Activated naive CD4-positive, alpha-beta T cell treated with anti-CD3 and anti-CD28 coated beads, Interleukin-2, amount 50 U/mL, for 72 hours (primary cell): ENCODE results near the gene A4GALT. TPM values are rescaled to one million over a fixed set of nuclear protein-coding genes. Genes with fewer than 3 reads are reported as not detected.
"Not testable (repeated sequence)": the region's sequence is repeated elsewhere in the genome, so short reads cannot be mapped to it uniquely, and the experiment has no call there.

ENCODE experiments used
- ATAC-seq, 2 donors: fragments of 150-1000 bp; cut with Tn5 transposase; 2 replicates each; pipeline ENCODE4 v1.10.0; 2021; ENCODE audit warnings: mild to moderate bottlenecking in 2 of 2, moderate library complexity in 2 of 2
- DNase-seq, 2 donors: peaks; one replicate each; pipeline ENCODE4 v3.0.0; 2021 to 2022; ENCODE audit warnings: low spot score in 2 of 2
- H3K27ac Mint-ChIP-seq, 2 donors: one replicate each; pipeline ENCODE4 v1.8.0; 2022; ENCODE audit warnings: mild to moderate bottlenecking in 2 of 2, mixed read lengths in 2 of 2
- H3K36me3 Mint-ChIP-seq, 2 donors: one replicate each; pipeline ENCODE4 v1.8.0; 2022; ENCODE audit warnings: mixed read lengths in 2 of 2
- H3K9me3 Mint-ChIP-seq, 2 donors: one replicate each; pipeline ENCODE4 v1.8.0; 2022; ENCODE audit warnings: mixed read lengths in 2 of 2
- total RNA-seq, 2 donors: library from RNA; stranded (reverse); gene quantifications; one replicate each; pipeline ENCODE4 v1.2.3, GENCODE V29; 2022

Gene A4GALT
- total RNA-seq, 2 donors from 2014 or later, result 0.16 TPM; not detected in 1

GRCh38 chr22:42678894-42679293 lies 41.8 kb downstream of the A4GALT start:
- DNase-seq (no peak), ATAC-seq (no peak)
- no peak overlapping the region for H3K27ac Mint-ChIP-seq
- H3K36me3 Mint-ChIP-seq, result peaks cover 0 to 7% of the 10 kb centered on the region in 2 donors
- H3K9me3 Mint-ChIP-seq, result peaks cover 4 to 7% of the 10 kb centered on the region in 2 donors

GRCh38 chr22:42677936-42678335 lies 42.7 kb downstream of the A4GALT start:
- not testable (repeated sequence) for H3K9me3 Mint-ChIP-seq, DNase-seq, H3K36me3 Mint-ChIP-seq, ATAC-seq
- peak overlapping the region in 1 of 2 donors; percentile 15 for H3K27ac Mint-ChIP-seq

GRCh38 chr22:42676059-42676607 lies 44.5 kb downstream of the A4GALT start:
- DNase-seq (no peak), ATAC-seq (no peak)
- Mint-ChIP-seq H3K36me3 (peaks cover 0 to 7% of the 10 kb centered on the region in 2 donors), H3K27ac (no peak overlapping the region), H3K9me3 (peaks cover 4 to 7% of the 10 kb centered on the region in 2 donors)

- H3K9me3 Mint-ChIP-seq, result peaks cover 4 to 7% of the 10 kb centered on the region in 2 donors
- DNase-seq (no peak), ATAC-seq (no peak)
- no peak overlapping the region for H3K27ac Mint-ChIP-seq
- H3K36me3 Mint-ChIP-seq, result peaks cover 0 to 7% of the 10 kb centered on the region in 2 donors
Measured at GRCh38 chr22:42673898-42674401, 46.7 kb downstream of the A4GALT start.

- not testable (repeated sequence) for H3K27ac Mint-ChIP-seq, ATAC-seq, DNase-seq, H3K9me3 Mint-ChIP-seq, H3K36me3 Mint-ChIP-seq
Measured at GRCh38 chr22:42673071-42673470, 47.6 kb downstream of the A4GALT start.

GRCh38 chr22:42670921-42671709 lies 49.6 kb downstream of the A4GALT start:
- Mint-ChIP-seq H3K36me3 (no peaks in the 10 kb centered on the region), H3K9me3 (no peaks in the 10 kb centered on the region), H3K27ac (peak overlapping the region in 1 of 2 donors; percentile 44)
- ATAC-seq, result no peak
- DNase-seq, result no peak

GRCh38 chr22:42670046-42670445 lies 50.6 kb downstream of the A4GALT start:
- no peak overlapping the region for H3K27ac Mint-ChIP-seq
- no peak for ATAC-seq
- DNase-seq, result no peak
- no peaks in the 10 kb centered on the region for H3K36me3 Mint-ChIP-seq
- H3K9me3 Mint-ChIP-seq, result no peaks in the 10 kb centered on the region

- H3K27ac Mint-ChIP-seq, result peak overlapping the region in 1 of 2 donors; percentile 52
- not testable (repeated sequence) for H3K9me3 Mint-ChIP-seq, DNase-seq, ATAC-seq, H3K36me3 Mint-ChIP-seq
Measured at GRCh38 chr22:42666393-42666792, 54.3 kb downstream of the A4GALT start.

GRCh38 chr22:42664976-42665831 lies 55.5 kb downstream of the A4GALT start:
- DNase-seq (no peak), ATAC-seq (no peak)
- Mint-ChIP-seq H3K27ac (no peak overlapping the region), H3K36me3 (no peaks in the 10 kb centered on the region), H3K9me3 (no peaks in the 10 kb centered on the region)

- DNase-seq, result peak; percentile 77 to 91
- Mint-ChIP-seq H3K9me3 (no peaks in the 10 kb centered on the region), H3K36me3 (no peaks in the 10 kb centered on the region), H3K27ac (no peak overlapping the region)
- peak; percentile 87 to 91 for ATAC-seq
Measured at GRCh38 chr22:42661985-42662831, 58.5 kb downstream of the A4GALT start.

- H3K27ac Mint-ChIP-seq, result no peak overlapping the region
- no peak for DNase-seq
- ATAC-seq, result no peak
Measured at GRCh38 chr22:42656578-42656977, 64.1 kb downstream of the A4GALT start.

GRCh38 chr22:42655693-42656092 lies 65.0 kb downstream of the A4GALT start:
- Mint-ChIP-seq H3K27ac (no peak overlapping the region), H3K36me3 (no peaks in the 10 kb centered on the region), H3K9me3 (no peaks in the 10 kb centered on the region)
- DNase-seq, result no peak
- no peak for ATAC-seq

More at GRCh38 chr22:42656578-42656977, 64.1 kb downstream of the A4GALT start:
- no peaks in the 10 kb centered on the region for H3K9me3 Mint-ChIP-seq
- H3K36me3 Mint-ChIP-seq, result no peaks in the 10 kb centered on the region

- no peak overlapping the region for H3K27ac Mint-ChIP-seq
- DNase-seq (no peak), ATAC-seq (no peak)
- no peaks in the 10 kb centered on the region for H3K36me3 Mint-ChIP-seq
- H3K9me3 Mint-ChIP-seq, result no peaks in the 10 kb centered on the region
Measured at GRCh38 chr22:42654436-42655073, 66.1 kb downstream of the A4GALT start.

- Mint-ChIP-seq H3K9me3 (no peaks in the 10 kb centered on the region), H3K36me3 (no peaks in the 10 kb centered on the region), H3K27ac (no peak overlapping the region)
- no peak for DNase-seq
- ATAC-seq, result no peak
Measured at GRCh38 chr22:42653999-42654398, 66.7 kb downstream of the A4GALT start.

GRCh38 chr22:42651134-42651533 lies 69.5 kb downstream of the A4GALT start:
- Mint-ChIP-seq H3K36me3 (no peaks in the 10 kb centered on the region), H3K27ac (peak overlapping the region in 1 of 2 donors; percentile 19), H3K9me3 (no peaks in the 10 kb centered on the region)
- DNase-seq (no peak), ATAC-seq (no peak)
